HepG2 (cell line): ENCODE data around the gene BBLN. TPM values are rescaled to one million over a fixed set of nuclear protein-coding genes. Genes with fewer than 3 reads are reported as not detected.
A peak's percentile ranks its signal among the peaks of the same experiment; 100 is the strongest.

Experiments
- AHR ChIP-seq: IDR thresholded peaks from 2 replicates; pipeline ENCODE4 v1.6.1; 2018; ENCODE audit warnings: missing genetic modification reagents, missing compliant biosample characterization
- CCAR2 ChIP-seq: fragments of 200-400 bp; formaldehyde crosslinking; optimal IDR thresholded peaks from 2 replicates; pipeline ENCODE3; 2018; ENCODE audit warnings: low read depth, mild to moderate bottlenecking, low read length, moderate library complexity
- FLYWCH1 ChIP-seq: sonication (generic); formaldehyde crosslinking; IDR thresholded peaks from 2 replicates; pipeline ENCODE4 v1.8.1; 2023; ENCODE audit warnings: mild to moderate bottlenecking, missing genetic modification reagents
- JARID2 ChIP-seq: sonication (generic); formaldehyde crosslinking; IDR thresholded peaks from 2 replicates; pipeline ENCODE4 v1.8.1; 2023; ENCODE audit warnings: missing genetic modification reagents, inconsistent platforms; ENCODE audit not compliant: insufficient replicate concordance
- KMT2A ChIP-seq: sonication (generic); formaldehyde crosslinking; IDR thresholded peaks from 2 replicates; pipeline ENCODE4 v1.4.0; 2020; ENCODE audit warnings: missing genetic modification reagents
- MEIS1 ChIP-seq: sonication (generic); formaldehyde crosslinking; IDR thresholded peaks from 2 replicates; pipeline ENCODE4 v1.9.0; 2021; ENCODE audit warnings: mild to moderate bottlenecking, missing genetic modification reagents, moderate library complexity, borderline replicate concordance
- MTA3 ChIP-seq: sonication (generic); formaldehyde crosslinking; IDR thresholded peaks from 2 replicates; pipeline ENCODE4 v1.4.0; 2020; ENCODE audit warnings: missing genetic modification reagents
- NFKBIZ ChIP-seq: IDR thresholded peaks from 2 replicates; pipeline ENCODE4 v1.6.1; 2018; ENCODE audit warnings: missing genetic modification reagents, missing compliant biosample characterization
- RBM22 ChIP-seq: fragments of 200-400 bp; formaldehyde crosslinking; optimal IDR thresholded peaks from 2 replicates; pipeline ENCODE3; 2017; ENCODE audit warnings: mild to moderate bottlenecking, low read length, moderate library complexity
- STAT5B ChIP-seq: sonication (generic); formaldehyde crosslinking; IDR thresholded peaks from 2 replicates; pipeline ENCODE4 v1.4.0; 2020; ENCODE audit warnings: missing genetic modification reagents
- ZBTB8A ChIP-seq: sonication (generic); formaldehyde crosslinking; IDR thresholded peaks from 2 replicates; pipeline ENCODE4 v1.4.0; 2020; ENCODE audit warnings: mild to moderate bottlenecking, low read depth, missing genetic modification reagents, borderline replicate concordance
- ZEB1 ChIP-seq: IDR thresholded peaks from 2 replicates; pipeline ENCODE4 v1.6.1; 2012; ENCODE audit warnings: mild to moderate bottlenecking, low read depth, inconsistent platforms; ENCODE audit not compliant: insufficient replicate concordance
- ZFP41 ChIP-seq: sonication (generic); formaldehyde crosslinking; IDR thresholded peaks from 2 replicates; pipeline ENCODE4 v1.4.0; 2020; ENCODE audit warnings: mild to moderate bottlenecking, missing genetic modification reagents, borderline replicate concordance
- ZNF17 ChIP-seq: sonication (generic); formaldehyde crosslinking; IDR thresholded peaks from 2 replicates; pipeline ENCODE4 v1.5.0; 2020; ENCODE audit warnings: mild to moderate bottlenecking, missing genetic modification reagents
- ZNF225 ChIP-seq: sonication (generic); formaldehyde crosslinking; IDR thresholded peaks from 2 replicates; pipeline ENCODE4 v1.4.0; 2020; ENCODE audit warnings: mild to moderate bottlenecking, missing genetic modification reagents
- ZNF30 ChIP-seq: sonication (generic); formaldehyde crosslinking; IDR thresholded peaks from 2 replicates; pipeline ENCODE4 v1.5.0; 2020; ENCODE audit warnings: mild to moderate bottlenecking, missing genetic modification reagents
- ZNF431 ChIP-seq: sonication (generic); formaldehyde crosslinking; IDR thresholded peaks from 2 replicates; pipeline ENCODE4 v1.9.0; 2022; ENCODE audit warnings: missing genetic modification reagents, low read depth, mild to moderate bottlenecking, borderline replicate concordance
- ZNF629 ChIP-seq: sonication (generic); formaldehyde crosslinking; conservative IDR thresholded peaks from 2 replicates; pipeline ENCODE4 v1.5.0; 2020; ENCODE audit warnings: missing genetic modification reagents
- ZNF660 ChIP-seq: sonication (generic); formaldehyde crosslinking; IDR thresholded peaks from 2 replicates; pipeline ENCODE4 v1.5.1; 2020; ENCODE audit warnings: mild to moderate bottlenecking, low read depth, missing genetic modification reagents, borderline replicate concordance
- polyA plus RNA-seq, 8 experiments: library from polyadenylated mRNA; depleted of rRNA in 3 of 8; stranded (reverse) in 7 of 8; unstranded in 1 of 8; fragments of >200 nt; fragmentation: Illumina TruSeq in 4 of 8; extraction: Trizol in 4 of 8; gene quantifications; 2 replicates each; pipeline versions ENCODE4 v1.2.1 to v1.2.3, GENCODE V29; 2011 to 2016; ENCODE audit warnings: low read depth in 4 of 8, missing spikeins in 1 of 8, mixed read lengths in 1 of 8; ENCODE audit not compliant: insufficient read depth in 1 of 8
- total RNA-seq, 5 experiments: library from RNA; depleted of rRNA; stranded (reverse); fragments of >200 nt; fragmentation: Illumina TruSeq; extraction: Trizol; gene quantifications; 2 replicates each; pipeline ENCODE4 v1.2.3, GENCODE V29; 2016; ENCODE audit warnings: low read depth in 1 of 5
- TF ChIP-seq, protein P1 (sequence below): sonication (generic); formaldehyde crosslinking; IDR thresholded peaks from 2 replicates; pipeline ENCODE4 v1.4.0; 2020; ENCODE audit warnings: mild to moderate bottlenecking, missing genetic modification reagents
- TF ChIP-seq, protein P2 (sequence below): IDR thresholded peaks from 2 replicates; pipeline ENCODE4 v1.6.1; 2016; ENCODE audit warnings: low read depth, missing genetic modification reagents, missing compliant biosample characterization
- TF ChIP-seq, protein P3 (sequence below): sonication (generic); formaldehyde crosslinking; IDR thresholded peaks from 2 replicates; pipeline ENCODE4 v1.8.1; 2023; ENCODE audit warnings: mild to moderate bottlenecking, missing genetic modification reagents

The BBLN gene
- total and polyA plus RNA-seq, 2 of the 13 experiments (the other 11 are each of a cell fraction or from before 2014, with no cell fraction given) = 27.6 to 33.1 TPM

GRCh38 chr9:128159784-128160602 is at the start of gene BBLN (continued):
- TF ChIP-seq, protein P1, sequence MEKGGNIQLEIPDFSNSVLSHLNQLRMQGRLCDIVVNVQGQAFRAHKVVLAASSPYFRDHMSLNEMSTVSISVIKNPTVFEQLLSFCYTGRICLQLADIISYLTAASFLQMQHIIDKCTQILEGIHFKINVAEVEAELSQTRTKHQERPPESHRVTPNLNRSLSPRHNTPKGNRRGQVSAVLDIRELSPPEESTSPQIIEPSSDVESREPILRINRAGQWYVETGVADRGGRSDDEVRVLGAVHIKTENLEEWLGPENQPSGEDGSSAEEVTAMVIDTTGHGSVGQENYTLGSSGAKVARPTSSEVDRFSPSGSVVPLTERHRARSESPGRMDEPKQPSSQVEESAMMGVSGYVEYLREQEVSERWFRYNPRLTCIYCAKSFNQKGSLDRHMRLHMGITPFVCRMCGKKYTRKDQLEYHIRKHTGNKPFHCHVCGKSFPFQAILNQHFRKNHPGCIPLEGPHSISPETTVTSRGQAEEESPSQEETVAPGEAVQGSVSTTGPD (CRISPR knock-in tag) = no peak
- TF ChIP-seq ZNF629 (CRISPR knock-in tag) (no peak), STAT5B (CRISPR knock-in tag) (no peak), ZFP41 (CRISPR knock-in tag) (no peak), RBM22 (no peak), CCAR2 (no peak), MTA3 (no peak), ZNF431 (CRISPR knock-in tag) (no peak), AHR (CRISPR knock-in tag) (no peak), ZNF17 (CRISPR knock-in tag) (no peak), FLYWCH1 (CRISPR knock-in tag) (no peak), NFKBIZ (no peak), ZBTB8A (CRISPR knock-in tag) (no peak), ZNF225 (CRISPR knock-in tag) (no peak), KMT2A (peak; percentile 18; the same call in 1 of the 2 replicates), ZEB1 (peak; percentile 40), ZNF30 (CRISPR knock-in tag) (no peak), MEIS1 (no peak), JARID2 (CRISPR knock-in tag) (no peak), ZNF660 (no peak)
- TF ChIP-seq, protein P2, sequence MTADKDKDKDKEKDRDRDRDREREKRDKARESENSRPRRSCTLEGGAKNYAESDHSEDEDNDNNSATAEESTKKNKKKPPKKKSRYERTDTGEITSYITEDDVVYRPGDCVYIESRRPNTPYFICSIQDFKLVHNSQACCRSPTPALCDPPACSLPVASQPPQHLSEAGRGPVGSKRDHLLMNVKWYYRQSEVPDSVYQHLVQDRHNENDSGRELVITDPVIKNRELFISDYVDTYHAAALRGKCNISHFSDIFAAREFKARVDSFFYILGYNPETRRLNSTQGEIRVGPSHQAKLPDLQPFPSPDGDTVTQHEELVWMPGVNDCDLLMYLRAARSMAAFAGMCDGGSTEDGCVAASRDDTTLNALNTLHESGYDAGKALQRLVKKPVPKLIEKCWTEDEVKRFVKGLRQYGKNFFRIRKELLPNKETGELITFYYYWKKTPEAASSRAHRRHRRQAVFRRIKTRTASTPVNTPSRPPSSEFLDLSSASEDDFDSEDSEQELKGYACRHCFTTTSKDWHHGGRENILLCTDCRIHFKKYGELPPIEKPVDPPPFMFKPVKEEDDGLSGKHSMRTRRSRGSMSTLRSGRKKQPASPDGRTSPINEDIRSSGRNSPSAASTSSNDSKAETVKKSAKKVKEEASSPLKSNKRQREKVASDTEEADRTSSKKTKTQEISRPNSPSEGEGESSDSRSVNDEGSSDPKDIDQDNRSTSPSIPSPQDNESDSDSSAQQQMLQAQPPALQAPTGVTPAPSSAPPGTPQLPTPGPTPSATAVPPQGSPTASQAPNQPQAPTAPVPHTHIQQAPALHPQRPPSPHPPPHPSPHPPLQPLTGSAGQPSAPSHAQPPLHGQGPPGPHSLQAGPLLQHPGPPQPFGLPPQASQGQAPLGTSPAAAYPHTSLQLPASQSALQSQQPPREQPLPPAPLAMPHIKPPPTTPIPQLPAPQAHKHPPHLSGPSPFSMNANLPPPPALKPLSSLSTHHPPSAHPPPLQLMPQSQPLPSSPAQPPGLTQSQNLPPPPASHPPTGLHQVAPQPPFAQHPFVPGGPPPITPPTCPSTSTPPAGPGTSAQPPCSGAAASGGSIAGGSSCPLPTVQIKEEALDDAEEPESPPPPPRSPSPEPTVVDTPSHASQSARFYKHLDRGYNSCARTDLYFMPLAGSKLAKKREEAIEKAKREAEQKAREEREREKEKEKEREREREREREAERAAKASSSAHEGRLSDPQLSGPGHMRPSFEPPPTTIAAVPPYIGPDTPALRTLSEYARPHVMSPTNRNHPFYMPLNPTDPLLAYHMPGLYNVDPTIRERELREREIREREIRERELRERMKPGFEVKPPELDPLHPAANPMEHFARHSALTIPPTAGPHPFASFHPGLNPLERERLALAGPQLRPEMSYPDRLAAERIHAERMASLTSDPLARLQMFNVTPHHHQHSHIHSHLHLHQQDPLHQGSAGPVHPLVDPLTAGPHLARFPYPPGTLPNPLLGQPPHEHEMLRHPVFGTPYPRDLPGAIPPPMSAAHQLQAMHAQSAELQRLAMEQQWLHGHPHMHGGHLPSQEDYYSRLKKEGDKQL (CRISPR knock-in tag) = no peak
- TF ChIP-seq, protein P3, sequence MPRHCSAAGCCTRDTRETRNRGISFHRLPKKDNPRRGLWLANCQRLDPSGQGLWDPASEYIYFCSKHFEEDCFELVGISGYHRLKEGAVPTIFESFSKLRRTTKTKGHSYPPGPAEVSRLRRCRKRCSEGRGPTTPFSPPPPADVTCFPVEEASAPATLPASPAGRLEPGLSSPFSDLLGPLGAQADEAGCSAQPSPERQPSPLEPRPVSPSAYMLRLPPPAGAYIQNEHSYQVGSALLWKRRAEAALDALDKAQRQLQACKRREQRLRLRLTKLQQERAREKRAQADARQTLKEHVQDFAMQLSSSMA = no peak
